Inferior parietal cortex (tissue), 1 donor: Measurements from ENCODE around the gene ENTPD6.

Experiments
- DNase-seq: peaks from one replicate; pipeline ENCODE4 v3.0.0-alpha.2; 2016; ENCODE audit errors: extremely low spot score

ENTPD6 gene

GRCh38 chr20:25275813-25276532, 80.5 kb downstream of the ENTPD6 start:
- DNase-seq = no peak
